OCI-LY7 (cell line): Measurements from ENCODE around the gene KBTBD4. TPM values are rescaled to one million over a fixed set of nuclear protein-coding genes. Genes with fewer than 3 reads are reported as not detected.

Source experiments
- BruUV-seq: library from RNA; stranded (reverse); fragments of 400-500 nt; replicated peaks from 2 replicates; lab custom pipeline; 2021; lab: Mats Ljungman, UMichigan
- CTCF ChIA-PET: fragments of 300-600 bp; sonication (Branson Sonifier 250); formaldehyde crosslinking; loops from one replicate; lab custom pipeline; 2022; ENCODE audit warnings: antibody characterized with exemption; ENCODE audit not compliant: unreplicated experiment; lab: Charles Lee
- POLR2A ChIA-PET: fragments of 300-600 bp; sonication (Branson Sonifier 250); formaldehyde crosslinking; loops from one replicate; lab custom pipeline; 2022; ENCODE audit warnings: antibody characterized with exemption; lab: Charles Lee
- DNase-seq: peaks from one replicate; pipeline ENCODE4 v3.0.0-alpha.2; 2015; ENCODE audit warnings: low spot score
- H2AFZ ChIP-seq: fragments of 200-600 bp; sonication (generic), shearing (Covaris generic); 2 replicates; pipeline ENCODE4 v1.6.1; 2014; ENCODE audit warnings: mild to moderate bottlenecking, antibody characterized with exemption, low read length, moderate library complexity
- H3K27ac ChIP-seq: fragments of 200-600 bp; sonication (generic); 2 replicates; pipeline ENCODE4 v1.5.1; 2014; ENCODE audit warnings: mixed run types, low read depth, mild to moderate bottlenecking, moderate library complexity, low read length, inconsistent platforms; ENCODE audit not compliant: poor library complexity, severe bottlenecking
- H3K36me3 ChIP-seq: fragments of 200-600 bp; sonication (generic); 2 replicates; pipeline ENCODE4 v1.6.1; 2014; ENCODE audit warnings: mild to moderate bottlenecking, antibody characterized with exemption, low read length, moderate library complexity, mixed read lengths; ENCODE audit not compliant: insufficient read depth
- H3K4me1 ChIP-seq: fragments of 200-600 bp; sonication (generic); 2 replicates; pipeline ENCODE4 v1.5.1; 2014; ENCODE audit warnings: mild to moderate bottlenecking, low read length; ENCODE audit not compliant: insufficient read depth, poor library complexity, severe bottlenecking
- H3K4me2 ChIP-seq: fragments of 200-600 bp; sonication (generic); 2 replicates; pipeline ENCODE4 v1.6.1; 2014; ENCODE audit warnings: mild to moderate bottlenecking, low read length
- H3K4me3 ChIP-seq: fragments of 200-600 bp; sonication (generic); 2 replicates; pipeline ENCODE4 v1.5.1; 2014; ENCODE audit warnings: mild to moderate bottlenecking, low read depth, low read length; ENCODE audit not compliant: poor library complexity, severe bottlenecking
- H3K79me2 ChIP-seq: fragments of 200-600 bp; sonication (generic); 2 replicates; pipeline ENCODE4 v1.6.1; 2016; ENCODE audit warnings: low read depth, mild to moderate bottlenecking, low read length, moderate library complexity, mixed read lengths; ENCODE audit not compliant: insufficient read depth
- H3K9me2 ChIP-seq: fragments of 200-600 bp; sonication (generic); 2 replicates; pipeline ENCODE4 v1.6.1; 2016; ENCODE audit warnings: mild to moderate bottlenecking, low read length, mixed read lengths; ENCODE audit not compliant: insufficient read depth
- H3K9me3 ChIP-seq: fragments of 200-600 bp; sonication (generic); 2 replicates; pipeline ENCODE4 v1.6.1; 2014; ENCODE audit warnings: mild to moderate bottlenecking, mixed run types, low read length, mixed read lengths
- H4K20me1 ChIP-seq: fragments of 200-600 bp; sonication (generic); 2 replicates; pipeline ENCODE4 v1.6.1; 2014; ENCODE audit warnings: mild to moderate bottlenecking, antibody characterized with exemption, low read length, moderate library complexity, mixed read lengths; ENCODE audit not compliant: insufficient read depth
- CTCF ChIP-seq: fragments of 200-600 bp; sonication (generic); conservative IDR thresholded peaks from 2 replicates; pipeline ENCODE4 v1.5.1; 2014; ENCODE audit warnings: mild to moderate bottlenecking, antibody characterized with exemption, low read length, moderate library complexity, mixed read lengths
- EZH2phosphoT487 ChIP-seq: fragments of 200-600 bp; sonication (generic); IDR thresholded peaks from 2 replicates; pipeline ENCODE4 v1.6.1; 2018; ENCODE audit warnings: low read depth, borderline replicate concordance, mild to moderate bottlenecking, mixed run types, antibody characterized with exemption, low read length, moderate library complexity, mixed read lengths
- intact Hi-C: fragments of 100-400 bp; cut with micrococcal nuclease; formaldehyde crosslinking; loops from one replicate; pipeline ENCODE4 v1.10.0; 2022; ENCODE audit not compliant: unreplicated experiment
- total RNA-seq, 2 experiments: library from RNA; depleted of rRNA in 1 of 2; stranded (reverse); fragments of >200 nt in 1 of 2; shearing (Covaris generic) in 1 of 2; gene quantifications; 2 replicates each; pipeline ENCODE4 v1.2.3, GENCODE V29; 2014 to 2022

KBTBD4 gene
- total RNA-seq, 2 experiments from 2014 or later: 18.4 to 25.2 TPM

GRCh38 chr11:47605921-47606320 is 27.2 kb upstream of the KBTBD4 start:
- Histone ChIP-seq H3K4me2 (no peak overlapping the region), H3K79me2 (no peaks in the 10 kb centered on the region), H3K9me2 (no peaks in the 10 kb centered on the region), H3K27ac (no peak overlapping the region), H2AFZ (no peak overlapping the region), H3K4me1 (peaks cover 17% of the 10 kb centered on the region), H4K20me1 (no peaks in the 10 kb centered on the region), H3K36me3 (no peaks in the 10 kb centered on the region; the same call in 1 of the 2 replicates), H3K9me3 (no peaks in the 10 kb centered on the region), H3K4me3 (no peak overlapping the region)
- POLR2A ChIA-PET: interaction anchor here (0.6 to 0.8 kb wide), 3 partner anchors 73 to 132 kb away, joined by 3 to 5 read pairs (median 3); no protein-coding TSS in a partner anchor
- intact Hi-C loops: no loop called here
- CTCF ChIA-PET: no interaction called here
- TF ChIP-seq EZH2phosphoT487 (no peak), CTCF (no peak)
- no peak for DNase-seq
- no TSS peak for BruUV-seq

GRCh38 chr11:47603295-47603694 is 24.5 kb upstream of the KBTBD4 start:
- Histone ChIP-seq H3K9me2 (no peaks in the 10 kb centered on the region), H3K4me1 (peaks cover 14% of the 10 kb centered on the region), H4K20me1 (no peaks in the 10 kb centered on the region), H3K4me2 (no peak overlapping the region), H3K4me3 (no peak overlapping the region), H3K27ac (no peak overlapping the region), H2AFZ (no peak overlapping the region), H3K36me3 (no peaks in the 10 kb centered on the region), H3K9me3 (no peaks in the 10 kb centered on the region), H3K79me2 (no peaks in the 10 kb centered on the region)
- CTCF ChIA-PET: no interaction called here
- TF ChIP-seq EZH2phosphoT487 (no peak), CTCF (no peak)
- intact Hi-C loops: no loop called here
- no TSS peak for BruUV-seq
- POLR2A ChIA-PET: interaction anchor here (0.6 kb wide), 1 partner anchor 10 kb away, joined by 3 read pairs; no protein-coding TSS in a partner anchor
- no peak for DNase-seq

- H3K4me1 ChIP-seq: no peaks in the 10 kb centered on the region
- H3K9me2 ChIP-seq: no peaks in the 10 kb centered on the region
- no peaks in the 10 kb centered on the region for H3K79me2 ChIP-seq
- H3K4me2 ChIP-seq: no peak overlapping the region
- CTCF ChIA-PET: no interaction called here
- H2AFZ ChIP-seq: no peak overlapping the region
- H4K20me1 ChIP-seq: no peaks in the 10 kb centered on the region
- no peaks in the 10 kb centered on the region for H3K36me3 ChIP-seq
- H3K9me3 ChIP-seq: no peaks in the 10 kb centered on the region
- no peak overlapping the region for H3K4me3 ChIP-seq
- no TSS peak for BruUV-seq
- TF ChIP-seq EZH2phosphoT487: no peak
- TF ChIP-seq CTCF: no peak
- intact Hi-C loops: no loop called here
- POLR2A ChIA-PET: interaction anchor here (0.7 kb wide), 2 partner anchors 108 to 221 kb away, joined by 3 to 4 read pairs; no protein-coding TSS in a partner anchor
- no peak for DNase-seq
- H3K27ac ChIP-seq: no peak overlapping the region
These were observed 21.1 kb upstream of the KBTBD4 start for GRCh38 chr11:47599902-47600301.
